HepG2 (cell line): ENCODE data around the gene ABHD12. TPM values are rescaled to one million over a fixed set of nuclear protein-coding genes. Genes with fewer than 3 reads are reported as not detected.
A peak's percentile ranks its signal among the peaks of the same experiment; 100 is the strongest.

Source experiments
- ATAC-seq: fragments of 200-7000 bp; cut with Tn5 transposase; 3 replicates; pipeline ENCODE4 v1.9.1; 2020; ENCODE audit warnings: mild to moderate bottlenecking, moderate library complexity
- BruUV-seq: library from RNA; stranded (reverse); fragments of 400-500 nt; replicated peaks from 2 replicates; lab custom pipeline; 2021; lab: Mats Ljungman, UMichigan
- CTCF ChIA-PET: fragments of 300-600 bp; formaldehyde crosslinking; extraction: SDS; loops from one replicate; lab custom pipeline; 2021; ENCODE audit warnings: low total read pairs, inconsistent platforms, low intra/inter-chr PET ratio; lab: Yijun Ruan, JAX
- POLR2A ChIA-PET: fragments of 350-600 bp; sonication (Branson Sonifier 250); formaldehyde crosslinking; loops from one replicate; lab custom pipeline; 2020; ENCODE audit warnings: antibody characterized with exemption, inconsistent platforms; lab: Yijun Ruan, JAX
- DNase-seq: peaks from one replicate; pipeline ENCODE4 v3.0.0-alpha.2; 2015; ENCODE audit warnings: low spot score
- FAIRE-seq: peaks from 3 replicates; lab custom pipeline; 2011; peaks lifted over from hg19 to GRCh38; lab: Jason Lieb, UNC
- H2AFZ ChIP-seq: one replicate; pipeline ENCODE4 v1.6.1; 2011; ENCODE audit warnings: low read length, inconsistent platforms
- H3K27ac ChIP-seq: fragments of 300-600 bp; 3 replicates; pipeline ENCODE4 v1.8.0; 2011; ENCODE audit warnings: mixed run types, mild to moderate bottlenecking, mixed read lengths, low read length, inconsistent platforms; ENCODE audit not compliant: insufficient read depth; ENCODE audit errors: extremely low read length
- H3K27me3 ChIP-seq, 2 experiments: fragments of 200-600 bp in 1 of 2; 2 replicates in 1 of 2; 3 replicates in 1 of 2; pipeline versions ENCODE4 v1.6.0 to v1.8.0; 2011; ENCODE audit warnings: low read length in 2 of 2, mild to moderate bottlenecking in 2 of 2, moderate library complexity in 2 of 2, inconsistent platforms in 1 of 2; ENCODE audit not compliant: insufficient read depth in 2 of 2, control insufficient read depth in 1 of 2
- H3K36me3 ChIP-seq, 2 experiments: fragments of 200-600 bp in 1 of 2; replicated peaks in 1 of 2; 2 replicates in 1 of 2; 3 replicates in 1 of 2; pipeline versions ENCODE4 v1.5.1 to v1.8.0; 2011; ENCODE audit warnings: low read length in 2 of 2, inconsistent platforms in 1 of 2; ENCODE audit not compliant: insufficient read depth in 2 of 2, control insufficient read depth in 1 of 2
- H3K4me1 ChIP-seq: 2 replicates; pipeline ENCODE4 v1.5.1; 2012; ENCODE audit warnings: low read length, inconsistent platforms; ENCODE audit not compliant: insufficient read depth
- H3K4me2 ChIP-seq: 2 replicates; pipeline ENCODE4 v1.6.0; 2011; ENCODE audit warnings: low read depth, low read length, inconsistent platforms
- H3K4me3 ChIP-seq, 3 experiments: fragments of 200-600 bp in 1 of 3; sonication (generic), shearing (Covaris generic) in 1 of 3; replicated peaks in 1 of 3; 2 replicates each; pipeline ENCODE4 v1.5.1; 2011 to 2016; ENCODE audit warnings: low read length in 3 of 3, inconsistent platforms in 2 of 3, low read depth in 2 of 3, mild to moderate bottlenecking in 2 of 3, control low read depth in 1 of 3, mixed read lengths in 1 of 3; ENCODE audit not compliant: insufficient read depth in 1 of 3
- H3K79me2 ChIP-seq: one replicate; pipeline ENCODE4 v1.6.1; 2011; ENCODE audit warnings: low read length, inconsistent platforms; ENCODE audit not compliant: insufficient read depth
- H3K9ac ChIP-seq: 2 replicates; pipeline ENCODE4 v1.6.0; 2011; ENCODE audit warnings: mild to moderate bottlenecking, low read depth, low read length, inconsistent platforms; ENCODE audit not compliant: insufficient read depth
- H3K9me3 ChIP-seq: 2 replicates; pipeline ENCODE4 v1.5.1; 2012; ENCODE audit warnings: mild to moderate bottlenecking, low read length
- H4K20me1 ChIP-seq: 2 replicates; pipeline ENCODE4 v1.6.0; 2011; ENCODE audit warnings: inconsistent platforms, mild to moderate bottlenecking, low read length, moderate library complexity; ENCODE audit not compliant: insufficient read depth
- AGO2 ChIP-seq: fragments of 200-400 bp; formaldehyde crosslinking; optimal IDR thresholded peaks from 2 replicates; pipeline ENCODE3; 2017; ENCODE audit warnings: mild to moderate bottlenecking, low read depth, low read length, moderate library complexity
- EP300 ChIP-seq, 3 experiments: sonication (generic) in 1 of 3; formaldehyde crosslinking in 1 of 3; IDR thresholded peaks; 2 replicates each; pipeline versions ENCODE4 v1.5.1 to v1.6.1; 2011 to 2020; ENCODE audit warnings: low read depth in 2 of 3, low read length in 2 of 3, borderline replicate concordance in 1 of 3, improper control_type of control experiment in 1 of 3, mild to moderate bottlenecking in 1 of 3, missing genetic modification reagents in 1 of 3, moderate library complexity in 1 of 3
- HMG20B ChIP-seq: conservative IDR thresholded peaks from 2 replicates; pipeline ENCODE4 v1.6.1; 2016; ENCODE audit warnings: missing genetic modification reagents, missing compliant biosample characterization
- JARID2 ChIP-seq: sonication (generic); formaldehyde crosslinking; IDR thresholded peaks from 2 replicates; pipeline ENCODE4 v1.8.1; 2023; ENCODE audit warnings: missing genetic modification reagents, inconsistent platforms; ENCODE audit not compliant: insufficient replicate concordance
- NR3C1 ChIP-seq: sonication (generic); formaldehyde crosslinking; IDR thresholded peaks from 2 replicates; pipeline ENCODE4 v1.4.0; 2020; ENCODE audit warnings: missing genetic modification reagents
- RBM22 ChIP-seq: fragments of 200-400 bp; formaldehyde crosslinking; optimal IDR thresholded peaks from 2 replicates; pipeline ENCODE3; 2017; ENCODE audit warnings: mild to moderate bottlenecking, low read length, moderate library complexity
- SNAI1 ChIP-seq: sonication (generic); formaldehyde crosslinking; IDR thresholded peaks from 2 replicates; pipeline ENCODE4 v1.5.0; 2020; ENCODE audit warnings: mild to moderate bottlenecking, missing genetic modification reagents, borderline replicate concordance
- TBX3 ChIP-seq: fragments of 450-650 bp; IDR thresholded peaks from 2 replicates; pipeline ENCODE4 v1.6.1; 2017; ENCODE audit warnings: antibody characterized with exemption, mild to moderate bottlenecking, inconsistent platforms, borderline replicate concordance
- YY1 ChIP-seq: IDR thresholded peaks from 2 replicates; pipeline ENCODE4 v1.6.1; 2011; ENCODE audit warnings: low read length, low read depth, moderate library complexity, mild to moderate bottlenecking; ENCODE audit not compliant: insufficient read depth, insufficient replicate concordance
- ZNF292 ChIP-seq: sonication (generic); formaldehyde crosslinking; IDR thresholded peaks from 2 replicates; pipeline ENCODE4 v1.8.1; 2022; ENCODE audit warnings: mild to moderate bottlenecking, low read depth, missing genetic modification reagents, borderline replicate concordance
- ZNF709 ChIP-seq: sonication (generic); formaldehyde crosslinking; IDR thresholded peaks from 2 replicates; pipeline ENCODE4 v1.5.0; 2020; ENCODE audit warnings: mild to moderate bottlenecking, missing genetic modification reagents
- ZNF768 ChIP-seq: sonication (generic); formaldehyde crosslinking; IDR thresholded peaks from 2 replicates; pipeline ENCODE4 v1.4.0; 2020; ENCODE audit warnings: missing genetic modification reagents
- ZNF772 ChIP-seq: sonication (generic); formaldehyde crosslinking; IDR thresholded peaks from 2 replicates; pipeline ENCODE4 v1.5.0; 2020; ENCODE audit warnings: mild to moderate bottlenecking, missing genetic modification reagents
- WGBS: methylation state at CpG from one replicate; pipeline ENCODE4 v1.1.6; 2017; ENCODE audit warnings: low lambda C conversion rate; 5-methylcytosine and 5-hydroxymethylcytosine counted together
- in situ Hi-C: cut with HindIII; loops from 2 replicates; pipeline ENCODE4 v1.10.0; 2017; ENCODE audit warnings: low pct_unique_long_range_greater_than_20kb; ENCODE audit not compliant: extremely low pct_ligation_motif_present
- intact Hi-C: fragments of 100-400 bp; cut with micrococcal nuclease; formaldehyde crosslinking; loops from one replicate; pipeline ENCODE4 v1.10.0; 2022; ENCODE audit not compliant: unreplicated experiment
- polyA plus RNA-seq, 8 experiments: library from polyadenylated mRNA; depleted of rRNA in 3 of 8; stranded (reverse) in 7 of 8; unstranded in 1 of 8; fragments of >200 nt; fragmentation: Illumina TruSeq in 4 of 8; extraction: Trizol in 4 of 8; gene quantifications; 2 replicates each; pipeline versions ENCODE4 v1.2.1 to v1.2.3, GENCODE V29; 2011 to 2016; ENCODE audit warnings: low read depth in 4 of 8, missing spikeins in 1 of 8, mixed read lengths in 1 of 8; ENCODE audit not compliant: insufficient read depth in 1 of 8
- total RNA-seq, 5 experiments: library from RNA; depleted of rRNA; stranded (reverse); fragments of >200 nt; fragmentation: Illumina TruSeq; extraction: Trizol; gene quantifications; 2 replicates each; pipeline ENCODE4 v1.2.3, GENCODE V29; 2016; ENCODE audit warnings: low read depth in 1 of 5

Gene ABHD12
- total and polyA plus RNA-seq, 2 of the 13 experiments (the other 11 are each of a cell fraction or from before 2014, with no cell fraction given), result 23.5 to 72.1 TPM

DNA sequence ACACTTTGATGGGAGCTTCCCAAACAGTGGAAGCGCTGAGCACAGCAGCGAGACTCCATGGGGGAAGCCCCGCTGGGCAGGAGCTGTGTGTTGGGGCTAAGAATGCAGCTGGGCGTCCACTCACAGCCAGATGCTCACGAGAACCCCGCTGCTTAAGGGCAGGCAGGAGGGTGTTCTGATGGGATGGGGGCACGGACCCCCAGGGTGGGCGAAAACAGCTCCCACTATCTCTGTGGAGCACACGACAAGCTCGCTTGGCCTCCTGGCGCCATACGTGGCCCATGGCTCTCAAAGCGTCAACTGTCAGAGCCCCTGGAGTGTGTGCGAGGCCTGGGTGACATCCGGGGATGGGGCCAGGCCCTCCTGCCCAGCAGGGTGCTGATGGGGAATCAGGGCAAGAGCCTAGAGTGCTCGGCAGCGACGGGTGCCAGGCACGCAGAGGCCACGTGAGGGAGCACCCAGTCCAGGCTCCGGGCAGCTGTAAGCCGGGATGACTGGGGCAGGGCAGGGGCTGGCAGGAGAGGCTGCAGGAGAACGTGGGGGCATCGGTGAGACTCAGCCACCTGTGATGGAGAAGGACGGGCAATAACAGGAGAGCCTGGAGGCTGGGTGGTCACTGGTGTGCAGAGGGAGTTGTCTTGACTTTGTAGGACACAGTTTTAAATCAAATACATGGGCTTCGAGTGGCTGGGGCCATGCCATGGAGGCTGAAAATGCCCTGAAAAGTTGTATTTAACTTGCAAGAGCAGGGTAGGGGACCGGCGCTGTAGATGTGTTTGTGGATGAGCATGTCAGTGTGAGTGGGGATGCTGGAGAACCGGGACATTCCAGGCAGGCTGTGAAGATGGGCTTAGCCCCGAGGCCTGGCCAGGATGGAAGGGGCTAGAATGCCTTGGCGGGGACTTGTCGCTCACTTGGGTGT, 115.5 kb downstream of the ABHD12 start:
- ChIA-PET CTCF (no interaction called here), POLR2A (no interaction called here)
- H3K9me3 ChIP-seq, result no peaks in the 10 kb centered on the region
- intact Hi-C loops (no loop called here), in situ Hi-C loops (no loop called here)
- H3K4me1 ChIP-seq, result no peaks in the 10 kb centered on the region
- no peak overlapping the region for H3K4me3 ChIP-seq
- no peaks in the 10 kb centered on the region for H3K79me2 ChIP-seq
- peaks cover 66 to 83% of the 10 kb centered on the region in 2 experiments for H3K36me3 ChIP-seq
- no peak overlapping the region for H3K27ac ChIP-seq
- FAIRE-seq (no peak), ATAC-seq (no peak), DNase-seq (no peak)
- WGBS, result 95% methylated on average over 27 of the region's 32 CpGs
- TF ChIP-seq YY1, result no peak
- TF ChIP-seq AGO2, result peak; percentile 66
- peak; percentile 33; the same call in 1 of the 2 replicates for TF ChIP-seq TBX3
- no peak for TF ChIP-seq NR3C1 (CRISPR knock-in tag)
- TF ChIP-seq ZNF709 (CRISPR knock-in tag), result no peak
- no peak for TF ChIP-seq HMG20B (CRISPR knock-in tag)
- no peak for TF ChIP-seq EP300 (IDR thresholded peaks at IDR 0.05; ENCODE audit: low read depth in 2 of 2, low read length in 2 of 2)
- TF ChIP-seq EP300 (CRISPR knock-in tag; IDR thresholded peaks at IDR 0.05; ENCODE audit: borderline replicate concordance), result no peak
- TF ChIP-seq ZNF292 (CRISPR knock-in tag), result no peak
- TF ChIP-seq RBM22, result peak; percentile 9
- no peak for TF ChIP-seq SNAI1 (CRISPR knock-in tag)
- no peak for TF ChIP-seq ZNF772 (CRISPR knock-in tag)
- no peak for TF ChIP-seq ZNF768 (CRISPR knock-in tag)
- TF ChIP-seq JARID2 (CRISPR knock-in tag), result no peak
- BruUV-seq, result no TSS peak
- no peak overlapping the region for H3K9ac ChIP-seq
- no peaks in the 10 kb centered on the region for H3K27me3 ChIP-seq
- H4K20me1 ChIP-seq, result no peaks in the 10 kb centered on the region
- H2AFZ ChIP-seq, result no peak overlapping the region
- H3K4me2 ChIP-seq, result no peak overlapping the region
